RWPE2 (cell line): Measurements from ENCODE around the gene HSD17B10.

Experiments used
- ATAC-seq: fragments of 200-7000 bp; cut with Tn5 transposase; 3 replicates; pipeline ENCODE4 v1.9.1; 2021; ENCODE audit warnings: low read depth
- DNase-seq: peaks from one replicate; pipeline ENCODE4 v3.0.0-alpha.2; 2020; ENCODE audit warnings: low spot score
- H3K27ac ChIP-seq: fragments of 450-650 bp; 2 replicates; pipeline ENCODE4 v1.5.1; 2017; ENCODE audit warnings: mild to moderate bottlenecking; ENCODE audit not compliant: poor library complexity, severe bottlenecking
- H3K27me3 ChIP-seq: fragments of 250-450 bp; sonication (Bioruptor Pico); 2 replicates; pipeline ENCODE4 v1.5.1; 2021; ENCODE audit warnings: mild to moderate bottlenecking, moderate library complexity; ENCODE audit not compliant: insufficient read depth, poor library complexity, severe bottlenecking
- H3K36me3 ChIP-seq: fragments of 250-450 bp; sonication (Bioruptor Pico); 2 replicates; pipeline ENCODE4 v1.5.1; 2020; ENCODE audit warnings: low read depth, mild to moderate bottlenecking, moderate library complexity
- H3K4me1 ChIP-seq: fragments of 250-450 bp; sonication (Bioruptor Pico); 2 replicates; pipeline ENCODE4 v1.5.1; 2021; ENCODE audit warnings: mild to moderate bottlenecking, moderate library complexity; ENCODE audit not compliant: insufficient read depth, poor library complexity, severe bottlenecking
- H3K4me3 ChIP-seq: fragments of 250-450 bp; sonication (Bioruptor Pico); 2 replicates; pipeline ENCODE4 v1.5.1; 2021; ENCODE audit warnings: mild to moderate bottlenecking, moderate library complexity; ENCODE audit not compliant: severe bottlenecking
- H3K9me3 ChIP-seq: fragments of 250-450 bp; sonication (Bioruptor Pico); 2 replicates; pipeline ENCODE4 v1.5.1; 2021; ENCODE audit warnings: mild to moderate bottlenecking, moderate library complexity; ENCODE audit not compliant: severe bottlenecking
- TF ChIP-seq, protein P1 (sequence below): fragments of 450-650 bp; IDR thresholded peaks from one replicate; pipeline ENCODE4 v1.5.1; 2017; ENCODE audit warnings: mild to moderate bottlenecking, moderate library complexity; ENCODE audit not compliant: poor library complexity, severe bottlenecking

HSD17B10 gene

DNA sequence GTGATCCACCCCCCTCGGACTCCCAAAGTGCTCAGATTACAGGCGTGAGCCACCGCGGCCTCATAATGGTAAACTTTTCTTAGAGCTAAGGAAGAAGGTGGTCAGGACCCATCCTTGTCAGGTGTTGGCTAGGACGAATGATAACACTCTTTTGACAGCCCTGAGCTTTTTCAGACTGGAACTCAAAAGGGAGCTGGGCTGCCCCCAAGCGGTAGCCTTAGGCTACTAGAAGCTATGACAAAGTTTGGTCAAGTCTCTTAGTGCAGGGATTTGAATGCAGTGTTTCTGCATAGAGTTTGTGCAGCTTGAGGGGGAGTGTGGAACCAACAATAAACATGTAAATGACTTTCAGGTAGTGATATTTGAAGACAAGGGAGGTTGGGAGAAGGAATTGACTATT, 11.8 kb upstream of the HSD17B10 start:
- Histone ChIP-seq H3K4me3 (no peak overlapping the region), H3K27me3 (no peaks in the 10 kb centered on the region), H3K27ac (no peak overlapping the region), H3K4me1 (no peaks in the 10 kb centered on the region), H3K36me3 (no peaks in the 10 kb centered on the region), H3K9me3 (no peaks in the 10 kb centered on the region)
- TF ChIP-seq, protein P1, sequence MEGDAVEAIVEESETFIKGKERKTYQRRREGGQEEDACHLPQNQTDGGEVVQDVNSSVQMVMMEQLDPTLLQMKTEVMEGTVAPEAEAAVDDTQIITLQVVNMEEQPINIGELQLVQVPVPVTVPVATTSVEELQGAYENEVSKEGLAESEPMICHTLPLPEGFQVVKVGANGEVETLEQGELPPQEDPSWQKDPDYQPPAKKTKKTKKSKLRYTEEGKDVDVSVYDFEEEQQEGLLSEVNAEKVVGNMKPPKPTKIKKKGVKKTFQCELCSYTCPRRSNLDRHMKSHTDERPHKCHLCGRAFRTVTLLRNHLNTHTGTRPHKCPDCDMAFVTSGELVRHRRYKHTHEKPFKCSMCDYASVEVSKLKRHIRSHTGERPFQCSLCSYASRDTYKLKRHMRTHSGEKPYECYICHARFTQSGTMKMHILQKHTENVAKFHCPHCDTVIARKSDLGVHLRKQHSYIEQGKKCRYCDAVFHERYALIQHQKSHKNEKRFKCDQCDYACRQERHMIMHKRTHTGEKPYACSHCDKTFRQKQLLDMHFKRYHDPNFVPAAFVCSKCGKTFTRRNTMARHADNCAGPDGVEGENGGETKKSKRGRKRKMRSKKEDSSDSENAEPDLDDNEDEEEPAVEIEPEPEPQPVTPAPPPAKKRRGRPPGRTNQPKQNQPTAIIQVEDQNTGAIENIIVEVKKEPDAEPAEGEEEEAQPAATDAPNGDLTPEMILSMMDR, result peak; percentile 56
- no peak for DNase-seq
- peak; percentile 57; the same call in 2 of the 3 replicates for ATAC-seq

DNA sequence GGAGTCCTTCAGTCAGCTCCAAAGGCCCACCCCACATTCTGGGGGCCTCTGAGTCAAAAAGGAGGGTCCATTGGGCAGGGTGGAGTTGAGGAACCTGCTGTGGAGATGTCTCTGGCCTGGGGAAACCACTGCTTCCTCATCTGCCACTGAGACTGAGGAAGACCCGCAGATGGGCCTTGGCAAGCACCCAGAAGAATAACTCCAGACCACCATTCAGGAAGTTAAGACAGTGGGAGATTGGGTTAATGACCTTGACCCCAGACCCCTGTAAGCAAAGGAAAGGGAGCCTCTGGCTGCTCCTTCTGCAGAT, 8.1 kb upstream of the HSD17B10 start:
- TF ChIP-seq, protein P1, result no peak

DNA sequence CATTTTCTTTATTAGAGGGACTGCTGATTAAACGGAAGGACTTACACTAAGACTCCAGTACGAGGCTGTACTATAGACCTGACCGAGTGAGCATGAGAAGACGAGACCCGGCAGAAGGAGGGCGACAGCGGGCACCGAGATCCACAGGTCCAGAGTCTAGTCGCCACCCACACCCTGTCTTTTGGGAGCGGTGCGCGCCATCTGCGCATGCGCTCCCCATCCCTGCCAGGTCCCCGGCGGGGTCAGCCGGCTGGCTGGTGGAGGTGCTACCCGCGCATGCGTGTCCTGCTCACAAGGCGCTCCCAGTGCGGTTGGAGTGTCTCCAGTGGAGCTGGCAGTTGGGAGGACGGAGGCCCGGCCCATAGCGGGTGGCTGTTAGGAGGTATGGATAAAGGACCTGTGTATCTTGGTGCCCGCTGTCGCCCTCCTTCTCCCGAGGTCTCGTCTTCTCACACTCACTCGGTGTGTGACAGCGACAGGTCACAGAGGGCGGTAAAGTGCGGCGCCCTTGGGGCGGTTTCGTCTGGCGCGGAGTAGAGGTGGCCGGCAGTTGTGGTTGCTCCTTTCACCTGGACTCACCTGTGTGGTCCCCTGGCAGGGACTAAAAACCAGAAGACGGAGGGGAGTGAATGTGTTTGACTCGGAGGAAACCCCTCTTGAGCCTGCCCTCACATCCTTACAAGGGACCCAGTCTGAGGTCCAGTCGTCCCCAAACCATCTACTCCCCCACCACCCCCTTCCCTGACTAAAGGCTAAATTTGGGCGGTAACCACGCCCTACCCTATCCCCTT, 7.6 kb upstream of the HSD17B10 start:
- no peaks in the 10 kb centered on the region for H3K36me3 ChIP-seq
- peak; percentile 75 for DNase-seq
- H3K9me3 ChIP-seq, result no peaks in the 10 kb centered on the region
- peak overlapping the region; percentile 28 for H3K4me3 ChIP-seq
- H3K27ac ChIP-seq, result peak overlapping the region; percentile 59
- peak; percentile 64 for ATAC-seq
- no peaks in the 10 kb centered on the region for H3K27me3 ChIP-seq
- TF ChIP-seq, protein P1, result peak; percentile 2
- no peaks in the 10 kb centered on the region for H3K4me1 ChIP-seq

More for the DNA sequence above, 8.1 kb upstream of the HSD17B10 start:
- Histone ChIP-seq H3K4me1 (no peaks in the 10 kb centered on the region), H3K9me3 (no peaks in the 10 kb centered on the region), H3K36me3 (no peaks in the 10 kb centered on the region), H3K27ac (no peak overlapping the region), H3K27me3 (no peaks in the 10 kb centered on the region), H3K4me3 (no peak overlapping the region)
- no peak for ATAC-seq
- no peak for DNase-seq

DNA sequence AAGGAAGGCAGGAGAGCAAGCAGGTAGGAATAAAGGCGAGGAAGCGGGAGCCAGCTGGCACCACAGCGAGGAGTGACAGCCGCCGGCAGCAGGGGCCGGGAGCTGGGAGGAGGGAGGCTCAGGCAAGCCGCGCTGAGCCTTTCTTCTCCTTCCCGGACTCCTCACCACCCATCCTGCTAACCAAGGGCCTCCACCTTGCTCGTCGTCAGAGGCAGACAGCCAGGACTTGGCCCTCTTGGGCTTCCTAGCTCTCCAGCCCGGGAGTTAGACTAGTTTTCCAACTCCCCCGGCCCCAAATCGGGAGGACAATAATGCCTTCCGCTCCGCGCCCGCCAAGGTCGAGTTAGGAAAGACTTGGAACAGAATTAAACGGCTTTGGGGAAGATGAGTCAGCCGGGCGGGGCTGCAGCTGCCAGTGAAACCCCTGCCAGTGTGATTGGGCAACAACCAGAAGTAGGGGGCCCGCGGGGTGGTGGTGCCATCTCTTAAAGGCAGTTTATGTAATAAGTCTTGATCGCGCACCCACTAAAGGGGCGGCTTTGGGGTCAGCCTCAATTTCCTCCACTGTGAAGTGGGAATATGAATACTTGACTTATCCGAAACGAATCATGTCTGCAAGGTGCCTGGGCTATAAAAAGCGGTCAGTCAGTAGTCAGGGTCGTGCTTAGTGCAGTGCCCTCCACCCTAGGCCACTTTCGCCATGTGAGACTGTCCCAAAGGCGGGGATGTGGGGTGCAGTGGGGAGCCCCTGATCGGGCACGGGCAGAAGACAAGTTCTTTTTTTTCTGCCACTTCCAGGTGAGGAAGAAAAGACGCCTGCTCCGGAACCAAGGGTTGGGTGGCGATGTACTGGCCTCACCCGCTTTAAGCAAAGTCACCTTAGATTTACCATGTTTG, 6.7 kb upstream of the HSD17B10 start:
- H3K36me3 ChIP-seq, result no peaks in the 10 kb centered on the region
- H3K27me3 ChIP-seq, result no peaks in the 10 kb centered on the region
- peak overlapping the region; percentile 59 for H3K27ac ChIP-seq
- H3K4me3 ChIP-seq, result peak overlapping the region; percentile 28
- no peaks in the 10 kb centered on the region for H3K9me3 ChIP-seq
- DNase-seq (peak; percentile 63), ATAC-seq (peak; percentile 64)
- no peaks in the 10 kb centered on the region for H3K4me1 ChIP-seq
- TF ChIP-seq, protein P1, result peak; percentile 7
